ENCODE data around the gene ONECUT2. TPM values are rescaled to one million over a fixed set of nuclear protein-coding genes. Genes with fewer than 3 reads are reported as not detected.

ONECUT2 gene
- total RNA-seq, 2 donors from 2014 or later, result 0.52 TPM; not detected in 1

- Mint-ChIP-seq H3K9me3 (peaks cover 4% of the 10 kb centered on the region), H3K4me1 (peaks cover 7% of the 10 kb centered on the region), H3K27me3 (peaks cover 63% of the 10 kb centered on the region), H3K36me3 (ENCODE audit: low read depth) (peaks cover 31% of the 10 kb centered on the region), H3K4me3 (peak overlapping the region; percentile 50), H3K27ac (no peak overlapping the region)
- ATAC-seq (replicated peaks), result no peak
Measured at GRCh38 chr18:57436965-57437333, 1.8 kb downstream of the ONECUT2 start.

- no peak for ATAC-seq (replicated peaks)
- Mint-ChIP-seq H3K9me3 (no peaks in the 10 kb centered on the region), H3K27ac (no peak overlapping the region), H3K4me1 (peaks cover 7% of the 10 kb centered on the region), H3K27me3 (peaks cover 61% of the 10 kb centered on the region), H3K4me3 (peak overlapping the region; percentile 50), H3K36me3 (ENCODE audit: low read depth) (peaks cover 31% of the 10 kb centered on the region)
Measured at GRCh38 chr18:57437402-57437765, 2.2 kb downstream of the ONECUT2 start.

GRCh38 chr18:57437766-57438671 is 2.8 kb downstream of the ONECUT2 start:
- Mint-ChIP-seq H3K36me3 (ENCODE audit: low read depth) (peaks cover 31% of the 10 kb centered on the region), H3K4me3 (peak overlapping the region; percentile 50), H3K27me3 (peaks cover 66% of the 10 kb centered on the region), H3K9me3 (no peaks in the 10 kb centered on the region), H3K27ac (no peak overlapping the region), H3K4me1 (peaks cover 7% of the 10 kb centered on the region)
- ATAC-seq (replicated peaks), result peak; percentile 58

- Mint-ChIP-seq H3K27me3 (peaks cover 66% of the 10 kb centered on the region), H3K4me3 (peak overlapping the region; percentile 26), H3K4me1 (peaks cover 7% of the 10 kb centered on the region), H3K36me3 (ENCODE audit: low read depth) (peaks cover 31% of the 10 kb centered on the region), H3K27ac (no peak overlapping the region), H3K9me3 (no peaks in the 10 kb centered on the region)
- no peak for ATAC-seq (replicated peaks)
Measured at GRCh38 chr18:57438743-57439608, 3.8 kb downstream of the ONECUT2 start.

DNA sequence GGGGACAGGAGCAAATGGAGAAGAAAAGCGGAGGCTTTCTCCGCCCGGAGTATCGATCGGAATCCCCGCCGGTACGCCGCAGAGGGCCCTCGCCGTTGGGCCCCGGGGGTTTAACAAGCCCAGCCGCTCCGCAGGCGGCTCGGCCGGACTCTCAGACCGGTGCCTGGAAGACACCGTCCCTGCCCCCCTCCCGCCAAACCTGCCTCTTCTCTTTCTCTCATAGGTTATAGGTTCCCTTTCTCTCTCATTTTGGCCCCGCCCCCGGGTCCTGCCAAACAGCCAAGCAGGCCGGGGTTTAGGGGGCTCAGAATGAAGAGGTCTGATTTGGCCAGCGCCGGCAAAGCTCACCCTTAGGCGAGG is 4.4 kb downstream of the ONECUT2 start:
- H3K4me3 Mint-ChIP-seq, result peak overlapping the region; percentile 26
- H3K4me1 Mint-ChIP-seq, result peaks cover 7% of the 10 kb centered on the region
- H3K27me3 Mint-ChIP-seq, result peaks cover 61% of the 10 kb centered on the region
- H3K27ac Mint-ChIP-seq, result no peak overlapping the region
- no peaks in the 10 kb centered on the region for H3K9me3 Mint-ChIP-seq
- no peak for ATAC-seq (replicated peaks)
- H3K36me3 Mint-ChIP-seq (ENCODE audit: low read depth), result peaks cover 28% of the 10 kb centered on the region

GRCh38 chr18:57439985-57440330 is 4.8 kb downstream of the ONECUT2 start:
- Mint-ChIP-seq H3K36me3 (ENCODE audit: low read depth) (peaks cover 25% of the 10 kb centered on the region), H3K27ac (no peak overlapping the region), H3K27me3 (peaks cover 59% of the 10 kb centered on the region)

DNA sequence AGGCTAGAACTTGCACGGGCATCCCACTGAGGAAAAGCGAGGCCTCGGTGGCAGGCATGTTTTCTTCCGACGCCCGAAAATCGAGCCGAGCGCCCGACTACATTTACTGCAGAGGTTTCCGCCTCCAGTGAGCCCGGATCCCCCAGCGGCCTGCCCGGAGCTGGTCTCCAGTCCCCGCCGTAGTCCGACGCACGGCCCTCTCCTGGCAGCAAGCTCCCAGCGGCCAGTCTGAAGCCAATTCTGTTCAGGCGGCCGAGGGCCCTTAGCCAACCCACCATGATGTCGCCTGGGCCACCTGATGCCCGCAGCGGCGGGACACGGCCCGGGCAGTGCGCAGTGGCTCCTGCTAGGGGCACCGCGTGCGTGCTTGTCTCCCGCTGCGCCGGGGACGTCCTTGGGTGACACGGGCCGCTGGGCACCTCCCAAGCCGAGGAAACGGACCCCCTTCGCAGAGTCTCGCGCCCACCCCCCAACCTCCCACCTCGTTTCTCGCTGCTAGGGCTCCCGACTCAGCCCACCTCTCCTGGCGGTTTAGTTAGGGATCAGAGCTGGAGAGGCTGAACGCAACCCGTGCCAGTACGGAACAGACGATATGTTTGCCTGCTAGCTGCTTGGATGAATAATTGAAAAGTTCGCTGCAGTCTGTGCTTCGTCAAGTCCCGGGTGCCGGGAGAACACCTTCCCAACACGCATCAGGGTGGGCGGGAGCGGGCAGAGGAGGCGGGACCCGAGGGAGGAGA is 5.3 kb downstream of the ONECUT2 start:
- H3K27ac Mint-ChIP-seq, result no peak overlapping the region
- H3K4me3 Mint-ChIP-seq, result no peak overlapping the region
- no peak for ATAC-seq (replicated peaks)
- peaks cover 25% of the 10 kb centered on the region for H3K36me3 Mint-ChIP-seq (ENCODE audit: low read depth)
- H3K27me3 Mint-ChIP-seq, result peaks cover 65% of the 10 kb centered on the region
- H3K9me3 Mint-ChIP-seq, result no peaks in the 10 kb centered on the region
- peaks cover 7% of the 10 kb centered on the region for H3K4me1 Mint-ChIP-seq

More at GRCh38 chr18:57439985-57440330, 4.8 kb downstream of the ONECUT2 start:
- no peak overlapping the region for H3K4me3 Mint-ChIP-seq
- H3K9me3 Mint-ChIP-seq, result no peaks in the 10 kb centered on the region
- peaks cover 7% of the 10 kb centered on the region for H3K4me1 Mint-ChIP-seq
- ATAC-seq (replicated peaks), result no peak

- Mint-ChIP-seq H3K36me3 (ENCODE audit: low read depth) (peaks cover 25% of the 10 kb centered on the region), H3K27ac (peak overlapping the region; percentile 54), H3K27me3 (peaks cover 65% of the 10 kb centered on the region), H3K4me3 (peak overlapping the region; percentile 49), H3K4me1 (peaks cover 7% of the 10 kb centered on the region), H3K9me3 (no peaks in the 10 kb centered on the region)
- peak; percentile 72 for ATAC-seq (replicated peaks)
Measured at GRCh38 chr18:57441071-57441794, 6.1 kb downstream of the ONECUT2 start.

DNA sequence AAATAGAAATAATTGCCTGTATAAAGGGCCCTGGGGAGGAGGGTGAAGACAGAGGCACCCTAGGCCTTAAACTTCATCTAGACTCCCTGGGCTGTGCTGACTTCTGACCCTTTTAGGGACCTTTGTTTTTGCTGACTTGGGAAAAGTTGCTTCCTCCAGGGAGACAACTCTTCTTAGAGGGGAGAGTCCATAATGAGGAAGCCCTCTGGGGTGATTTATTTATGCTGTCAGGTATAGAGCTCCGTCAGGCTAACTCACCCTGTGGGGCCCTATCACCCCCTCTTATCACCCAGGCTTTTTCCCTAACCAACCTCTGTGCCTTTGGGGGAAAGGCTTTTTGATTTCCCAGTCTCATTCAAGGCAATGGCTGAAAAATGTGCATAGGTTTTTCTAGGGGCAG is 8.1 kb downstream of the ONECUT2 start:
- peaks cover 65% of the 10 kb centered on the region for H3K27me3 Mint-ChIP-seq

GRCh38 chr18:57443702-57444101 is 8.5 kb downstream of the ONECUT2 start:
- H3K36me3 Mint-ChIP-seq (ENCODE audit: low read depth), result peaks cover 13% of the 10 kb centered on the region
- peaks cover 64% of the 10 kb centered on the region for H3K27me3 Mint-ChIP-seq
- H3K4me1 Mint-ChIP-seq, result no peaks in the 10 kb centered on the region
- H3K27ac Mint-ChIP-seq, result no peak overlapping the region
- no peak for ATAC-seq (replicated peaks)
- H3K9me3 Mint-ChIP-seq, result no peaks in the 10 kb centered on the region
- no peak overlapping the region for H3K4me3 Mint-ChIP-seq

More for the DNA sequence above, 8.1 kb downstream of the ONECUT2 start:
- no peak overlapping the region for H3K4me3 Mint-ChIP-seq
- H3K9me3 Mint-ChIP-seq, result no peaks in the 10 kb centered on the region
- H3K36me3 Mint-ChIP-seq (ENCODE audit: low read depth), result peaks cover 16% of the 10 kb centered on the region
- no peak overlapping the region for H3K27ac Mint-ChIP-seq
- ATAC-seq (replicated peaks), result no peak
- H3K4me1 Mint-ChIP-seq, result no peaks in the 10 kb centered on the region

DNA sequence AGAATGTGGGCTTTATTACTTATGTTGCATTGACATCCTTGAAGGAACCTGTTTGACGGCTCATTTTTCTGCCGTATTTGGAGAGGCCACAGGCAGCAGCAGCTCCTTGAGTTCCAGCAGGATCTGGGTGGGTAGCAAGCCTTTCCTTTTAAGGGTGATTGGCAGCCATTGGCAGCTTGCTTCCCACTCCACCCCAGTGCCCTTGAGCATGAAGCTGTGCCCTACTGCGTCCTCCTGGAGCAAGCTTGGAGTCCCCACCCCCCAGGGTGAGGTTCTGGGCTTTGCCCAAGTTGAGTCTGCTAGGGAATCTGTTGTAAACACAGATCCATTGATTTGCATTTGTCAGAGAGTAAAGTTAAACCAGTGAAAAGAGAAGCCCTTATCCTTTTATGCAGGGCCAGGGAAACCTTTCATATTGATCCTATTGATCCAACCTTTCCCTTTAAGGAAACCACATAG is 9.2 kb downstream of the ONECUT2 start:
- Mint-ChIP-seq H3K27me3 (peaks cover 62% of the 10 kb centered on the region), H3K4me3 (no peak overlapping the region), H3K9me3 (no peaks in the 10 kb centered on the region), H3K36me3 (ENCODE audit: low read depth) (peaks cover 7% of the 10 kb centered on the region), H3K27ac (no peak overlapping the region), H3K4me1 (no peaks in the 10 kb centered on the region)
- no peak for ATAC-seq (replicated peaks)

- Mint-ChIP-seq H3K4me3 (no peak overlapping the region), H3K4me1 (no peaks in the 10 kb centered on the region), H3K36me3 (ENCODE audit: low read depth) (peaks cover 5% of the 10 kb centered on the region), H3K27ac (no peak overlapping the region), H3K9me3 (peaks cover 4% of the 10 kb centered on the region), H3K27me3 (peaks cover 59% of the 10 kb centered on the region)
- ATAC-seq (replicated peaks), result no peak
Measured at GRCh38 chr18:57445488-57446319, 10.5 kb downstream of the ONECUT2 start.

- H3K9me3 Mint-ChIP-seq, result peaks cover 4% of the 10 kb centered on the region
- no peak overlapping the region for H3K27ac Mint-ChIP-seq
- H3K4me1 Mint-ChIP-seq, result no peaks in the 10 kb centered on the region
- H3K4me3 Mint-ChIP-seq, result no peak overlapping the region
- H3K36me3 Mint-ChIP-seq (ENCODE audit: low read depth), result peaks cover 4% of the 10 kb centered on the region
- peaks cover 58% of the 10 kb centered on the region for H3K27me3 Mint-ChIP-seq
- no peak for ATAC-seq (replicated peaks)
Measured at GRCh38 chr18:57446322-57446721, 11.1 kb downstream of the ONECUT2 start.

Data from activated T-helper 17 cell treated with anti-CD3 and anti-CD28 coated beads, Interleukin-2, amount 50 U/mL, for 72 hours (primary cell).